ENCODE results near the gene WDR33.
A peak's percentile ranks its signal among the peaks of the same experiment; 100 is the strongest.

The WDR33 gene

GRCh38 chr2:127695491-127696472 is 115.2 kb downstream of the WDR33 start:
- peak; percentile 46 for DNase-seq (ENCODE audit: low spot score)

GRCh38 chr2:127694986-127695385 is 116.0 kb downstream of the WDR33 start:
- DNase-seq (ENCODE audit: low spot score) = no peak

GRCh38 chr2:127690696-127691095 is 120.3 kb downstream of the WDR33 start:
- no peak for DNase-seq (ENCODE audit: low spot score)

GRCh38 chr2:127688405-127688804 is 122.6 kb downstream of the WDR33 start:
- DNase-seq (ENCODE audit: low spot score) = no peak

- no peak for DNase-seq (ENCODE audit: low spot score)
Observed at GRCh38 chr2:127685410-127686080, 125.4 kb downstream of the WDR33 start.

- DNase-seq (ENCODE audit: low spot score) = no peak
Observed at GRCh38 chr2:127683757-127684156, 127.2 kb downstream of the WDR33 start.

GRCh38 chr2:127683056-127683455 is 127.9 kb downstream of the WDR33 start:
- DNase-seq (ENCODE audit: low spot score) = no peak

GRCh38 chr2:127681976-127682857 is 128.8 kb downstream of the WDR33 start:
- DNase-seq (ENCODE audit: low spot score) = no peak

GRCh38 chr2:127681288-127681804 is 129.6 kb downstream of the WDR33 start:
- DNase-seq (ENCODE audit: low spot score) = no peak

- no peak for DNase-seq (ENCODE audit: low spot score)
Observed at GRCh38 chr2:127680706-127681287, 130.2 kb downstream of the WDR33 start.

- no peak for DNase-seq (ENCODE audit: low spot score)
Observed at GRCh38 chr2:127679680-127680361, 131.2 kb downstream of the WDR33 start.

- DNase-seq (ENCODE audit: low spot score) = no peak
Observed at GRCh38 chr2:127678991-127679390, 132.0 kb downstream of the WDR33 start.

- no peak for DNase-seq (ENCODE audit: low spot score)
Observed at GRCh38 chr2:127678531-127678930, 132.4 kb downstream of the WDR33 start.

GRCh38 chr2:127676906-127677305 is 134.1 kb downstream of the WDR33 start:
- no peak for DNase-seq (ENCODE audit: low spot score)

GRCh38 chr2:127675331-127676261 is 135.4 kb downstream of the WDR33 start, which contains the start of gene LIMS2:
LIMS2 (minus strand) TSS chr2:127675530; CDS start chr2:127675024, 506 bp downstream.
- no peak for DNase-seq (ENCODE audit: low spot score)

- no peak for DNase-seq (ENCODE audit: low spot score)
Observed at GRCh38 chr2:127674241-127675209, 136.4 kb downstream of the WDR33 start.

GRCh38 chr2:127673291-127674069 is 137.5 kb downstream of the WDR33 start:
- DNase-seq (ENCODE audit: low spot score) = no peak
